Ovary (tissue), 9 donors: ENCODE data around the gene GOLGA6L26. TPM values are rescaled to one million over a fixed set of nuclear protein-coding genes. Genes with fewer than 3 reads are reported as not detected.

Source experiments
- polyA plus RNA-seq, 2 donors: library from polyadenylated mRNA; stranded (reverse); fragments of 200-250 nt in 1 of 2; fragments of 350-450 nt in 1 of 2; fragmentation: Illumina TruSeq in 1 of 2; extraction: RNeasy Lipid Tissue Mini Kit (QIAGEN cat#74804) in 1 of 2; gene quantifications; one replicate each; pipeline ENCODE4 v1.2.3, GENCODE V29; 2013 to 2014
- small RNA-seq: library from RNA; depleted of rRNA; stranded (forward); fragments of <200 nt; gene quantifications from one replicate; pipeline ENCODE3, GENCODE V24; 2016
- total RNA-seq, 7 donors: library from RNA; depleted of rRNA in 2 of 7; stranded (reverse); fragments of >200 nt in 2 of 7; fragmentation: NEBNext Ultra II Directional in 3 of 7; extraction: Animal tissue kit (Norgen Biotek cat#: 25700) in 3 of 7; gene quantifications; one replicate each; pipeline versions ENCODE4 v1.1.0 to v1.2.4, GENCODE V29; 2016 to 2023
- donor health status: DM: no; HTN: no; CAD: no; lungs with moderate emphysema.
- donor health status: DM: no; HTN: no; CAD: no.
- donor health status: Bipolar disorder and iron deficiency.
- donor health status: DM: yes; HTN: yes; CAD: no.
- donor health status: DM: no; HTN: no; CAD: no.
- donor health status: DM: yes; HTN: yes; CAD: no.

Gene GOLGA6L26
- total and polyA plus RNA-seq, 9 donors: not detected

Small RNA genes lying within 50 kb of the gene (small RNA-seq; reads per million reads assigned to genes)
- not detected for gene RN7SL536P

Other genes with a start within 250 kb of the GOLGA6L26 start
- not detected for gene GOLGA6L1, start 197.4 kb downstream of the GOLGA6L26 start, total RNA-seq
- not detected for gene GOLGA6L1, start 197.4 kb downstream of the GOLGA6L26 start, polyA plus RNA-seq
- under 1 TPM in 6 of 7 donors, not detected in 1; 0.33 to 0.68 (median 0.58) TPM for gene GOLGA8S, start 20.6 kb upstream of the GOLGA6L26 start, total RNA-seq
- under 1 TPM; 0.11 to 0.30 TPM for gene GOLGA8S, start 20.6 kb upstream of the GOLGA6L26 start, polyA plus RNA-seq
- gene GOLGA6L2, start 113.0 kb upstream of the GOLGA6L26 start, total RNA-seq: not detected
- gene GOLGA6L2, start 113.0 kb upstream of the GOLGA6L26 start, polyA plus RNA-seq: not detected
- gene MKRN3, start 231.5 kb upstream of the GOLGA6L26 start, total RNA-seq: 1 to 10 TPM in 2 of 7 donors, under 1 TPM in 2, not detected in 3; 0.48 to 2.2 (median 1.3) TPM
- under 1 TPM; 0.38 to 0.61 TPM for gene MKRN3, start 231.5 kb upstream of the GOLGA6L26 start, polyA plus RNA-seq